WTC11 (cell line): ENCODE data around the gene DEXI. TPM values are rescaled to one million over a fixed set of nuclear protein-coding genes. Genes with fewer than 3 reads are reported as not detected.

Source experiments
- ATAC-seq: fragments of 200-7000 bp; cut with Tn5 transposase; 2 replicates; pipeline ENCODE4 v1.10.0; 2021; ENCODE audit warnings: mild to moderate bottlenecking, moderate library complexity
- CTCF ChIA-PET: fragments of 300-600 bp; sonication (Branson Sonifier 250); formaldehyde crosslinking; loops from one replicate; lab custom pipeline; 2021; ENCODE audit warnings: antibody characterized with exemption; lab: Charles Lee
- POLR2A ChIA-PET: fragments of 350-600 bp; sonication (Branson Sonifier 250); formaldehyde crosslinking; loops from one replicate; lab custom pipeline; 2021; ENCODE audit warnings: antibody characterized with exemption; lab: Charles Lee
- DNase-seq: peaks from one replicate; pipeline ENCODE4 v3.0.0; 2021; ENCODE audit warnings: low spot score
- H3K27ac Mint-ChIP-seq: 2 replicates; pipeline ENCODE4 v1.8.0; 2021; ENCODE audit warnings: mixed read lengths
- H3K27me3 Mint-ChIP-seq: 2 replicates; pipeline ENCODE4 v1.8.0; 2021; ENCODE audit warnings: low read depth, mild to moderate bottlenecking, moderate library complexity, mixed read lengths
- H3K36me3 Mint-ChIP-seq: 2 replicates; pipeline ENCODE4 v1.8.0; 2021; ENCODE audit warnings: mixed read lengths
- H3K4me1 Mint-ChIP-seq: 2 replicates; pipeline ENCODE4 v1.8.0; 2022; ENCODE audit warnings: mixed read lengths
- H3K4me3 Mint-ChIP-seq: 2 replicates; pipeline ENCODE4 v1.8.0; 2021; ENCODE audit warnings: mild to moderate bottlenecking, moderate library complexity, mixed read lengths
- H3K9me3 Mint-ChIP-seq: 2 replicates; pipeline ENCODE4 v1.8.0; 2021; ENCODE audit warnings: mixed read lengths
- EMX1 ChIP-seq: fragments of 250-450 bp; sonication (Bioruptor Pico); IDR thresholded peaks from 2 replicates; pipeline ENCODE4 v1.8.0; 2021; ENCODE audit warnings: mild to moderate bottlenecking
- GABPB1 ChIP-seq: sonication (generic); formaldehyde crosslinking; IDR thresholded peaks from 2 replicates; pipeline ENCODE4 v1.8.1; 2023; ENCODE audit warnings: mild to moderate bottlenecking, missing genetic modification reagents
- GTF2I ChIP-seq: fragments of 250-450 bp; sonication (Bioruptor Pico); conservative IDR thresholded peaks from 2 replicates; pipeline ENCODE4 v1.4.0; 2021; ENCODE audit warnings: mild to moderate bottlenecking
- HMGA2 ChIP-seq: fragments of 250-450 bp; sonication (Bioruptor Pico); IDR thresholded peaks from 2 replicates; pipeline ENCODE4 v1.4.0; 2021; ENCODE audit warnings: mild to moderate bottlenecking, moderate library complexity
- JUN ChIP-seq: sonication (generic); formaldehyde crosslinking; IDR thresholded peaks from 2 replicates; pipeline ENCODE4 v1.8.0; 2023; ENCODE audit warnings: mild to moderate bottlenecking, missing genetic modification reagents
- KAT7 ChIP-seq: sonication (generic); formaldehyde crosslinking; IDR thresholded peaks from 2 replicates; pipeline ENCODE4 v1.8.1; 2023; ENCODE audit warnings: missing genetic modification reagents, mild to moderate bottlenecking, borderline replicate concordance
- MYBL2 ChIP-seq: sonication (generic); formaldehyde crosslinking; IDR thresholded peaks from 2 replicates; pipeline ENCODE4 v1.8.1; 2023; ENCODE audit warnings: mild to moderate bottlenecking, moderate library complexity, missing genetic modification reagents
- NR2C2 ChIP-seq: sonication (generic); formaldehyde crosslinking; IDR thresholded peaks from 2 replicates; pipeline ENCODE4 v1.8.0; 2022; ENCODE audit warnings: mild to moderate bottlenecking, missing genetic modification reagents
- NR3C1 ChIP-seq: sonication (generic); formaldehyde crosslinking; conservative IDR thresholded peaks from 2 replicates; pipeline ENCODE4 v1.8.1; 2023; ENCODE audit warnings: low read depth, mild to moderate bottlenecking, missing genetic modification reagents
- TEAD1 ChIP-seq: sonication (generic); formaldehyde crosslinking; IDR thresholded peaks from 2 replicates; pipeline ENCODE4 v1.8.0; 2022; ENCODE audit warnings: mild to moderate bottlenecking, missing genetic modification reagents
- ZBTB21 ChIP-seq: sonication (generic); formaldehyde crosslinking; IDR thresholded peaks from 2 replicates; pipeline ENCODE4 v1.8.1; 2023; ENCODE audit warnings: mild to moderate bottlenecking, missing genetic modification reagents, borderline replicate concordance
- ZNF121 ChIP-seq: sonication (generic); formaldehyde crosslinking; IDR thresholded peaks from 2 replicates; pipeline ENCODE4 v1.8.0; 2023; ENCODE audit warnings: missing genetic modification reagents
- ZNF396 ChIP-seq: fragments of 250-450 bp; sonication (Bioruptor Pico); IDR thresholded peaks from 2 replicates; pipeline ENCODE4 v1.8.0; 2021; ENCODE audit warnings: mild to moderate bottlenecking, moderate library complexity, borderline replicate concordance
- ZNF423 ChIP-seq: fragments of 250-450 bp; sonication (Bioruptor Pico); IDR thresholded peaks from 2 replicates; pipeline ENCODE4 v2.1.2; 2022; ENCODE audit warnings: mild to moderate bottlenecking, moderate library complexity
- total RNA-seq: library from RNA; stranded (reverse); gene quantifications from 3 replicates; pipeline ENCODE4 v1.2.3, GENCODE V29; 2021
- TF ChIP-seq, protein P1 (sequence below): fragments of 200-600 bp; IDR thresholded peaks from 2 replicates; pipeline ENCODE4 v1.8.0; 2022; ENCODE audit warnings: antibody characterized with exemption
- TF ChIP-seq, protein P2 (sequence below): sonication (generic); formaldehyde crosslinking; IDR thresholded peaks from 2 replicates; pipeline ENCODE4 v1.8.1; 2023; ENCODE audit warnings: mild to moderate bottlenecking, missing genetic modification reagents
- TF ChIP-seq, protein P3 (sequence below): sonication (generic); formaldehyde crosslinking; IDR thresholded peaks from 2 replicates; pipeline ENCODE4 v1.8.1; 2022; ENCODE audit warnings: mild to moderate bottlenecking, moderate library complexity, missing genetic modification reagents
- TF ChIP-seq, protein P4 (sequence below): sonication (generic); formaldehyde crosslinking; IDR thresholded peaks from 2 replicates; pipeline ENCODE4 v1.8.1; 2023; ENCODE audit warnings: mild to moderate bottlenecking, missing genetic modification reagents, moderate library complexity
- TF ChIP-seq, protein P5 (sequence below): sonication (generic); formaldehyde crosslinking; IDR thresholded peaks from 2 replicates; pipeline ENCODE4 v1.8.1; 2023; ENCODE audit warnings: mild to moderate bottlenecking, missing genetic modification reagents, moderate library complexity
- TF ChIP-seq, protein P6 (sequence below): sonication (generic); formaldehyde crosslinking; conservative IDR thresholded peaks from 2 replicates; pipeline ENCODE4 v1.8.1; 2022; ENCODE audit warnings: mild to moderate bottlenecking, missing genetic modification reagents
- TF ChIP-seq, protein P7 (sequence below): sonication (generic); formaldehyde crosslinking; IDR thresholded peaks from 2 replicates; pipeline ENCODE4 v1.8.0; 2023; ENCODE audit warnings: missing genetic modification reagents, mild to moderate bottlenecking, borderline replicate concordance

DEXI gene
- total RNA-seq, 1 experiment from 2014 or later, result 33.7 TPM

DNA sequence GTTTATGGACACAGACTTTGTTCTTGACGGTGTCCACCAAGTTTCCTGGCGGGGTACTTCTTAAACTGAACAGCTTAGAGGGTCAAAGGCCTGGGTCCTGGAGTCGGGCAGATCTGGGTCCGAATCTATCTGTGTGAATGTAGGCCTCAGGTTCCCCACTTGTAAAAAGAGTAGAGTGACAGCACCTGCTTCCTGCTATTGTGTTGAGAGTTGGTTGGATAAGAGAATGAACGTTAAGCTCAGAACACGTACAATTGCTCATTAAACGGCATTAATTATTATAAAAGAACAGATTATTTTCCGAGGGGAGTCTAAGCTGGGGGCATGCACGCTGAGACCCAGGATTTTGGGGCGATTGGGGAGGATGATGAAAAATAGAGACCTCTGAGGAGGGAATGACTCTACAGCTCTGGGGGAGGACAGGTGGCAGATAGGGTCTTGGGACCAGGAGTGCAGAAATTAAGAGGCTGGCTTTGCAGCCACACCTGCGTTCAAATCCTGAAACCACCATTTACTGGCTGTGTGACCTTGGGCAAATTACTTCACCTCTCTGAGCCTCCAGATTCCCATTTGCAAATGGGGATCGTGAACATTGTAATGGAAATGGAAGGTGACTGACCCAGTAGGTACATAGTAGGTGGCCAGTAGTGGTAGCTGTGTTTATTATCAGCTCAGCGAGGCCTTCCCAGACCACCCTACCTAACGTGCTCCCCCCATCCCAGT, 3.0 kb upstream of the DEXI start (continued):
- TF ChIP-seq NR3C1, result no peak
- TF ChIP-seq, protein P1, sequence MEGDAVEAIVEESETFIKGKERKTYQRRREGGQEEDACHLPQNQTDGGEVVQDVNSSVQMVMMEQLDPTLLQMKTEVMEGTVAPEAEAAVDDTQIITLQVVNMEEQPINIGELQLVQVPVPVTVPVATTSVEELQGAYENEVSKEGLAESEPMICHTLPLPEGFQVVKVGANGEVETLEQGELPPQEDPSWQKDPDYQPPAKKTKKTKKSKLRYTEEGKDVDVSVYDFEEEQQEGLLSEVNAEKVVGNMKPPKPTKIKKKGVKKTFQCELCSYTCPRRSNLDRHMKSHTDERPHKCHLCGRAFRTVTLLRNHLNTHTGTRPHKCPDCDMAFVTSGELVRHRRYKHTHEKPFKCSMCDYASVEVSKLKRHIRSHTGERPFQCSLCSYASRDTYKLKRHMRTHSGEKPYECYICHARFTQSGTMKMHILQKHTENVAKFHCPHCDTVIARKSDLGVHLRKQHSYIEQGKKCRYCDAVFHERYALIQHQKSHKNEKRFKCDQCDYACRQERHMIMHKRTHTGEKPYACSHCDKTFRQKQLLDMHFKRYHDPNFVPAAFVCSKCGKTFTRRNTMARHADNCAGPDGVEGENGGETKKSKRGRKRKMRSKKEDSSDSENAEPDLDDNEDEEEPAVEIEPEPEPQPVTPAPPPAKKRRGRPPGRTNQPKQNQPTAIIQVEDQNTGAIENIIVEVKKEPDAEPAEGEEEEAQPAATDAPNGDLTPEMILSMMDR, result no peak
- TF ChIP-seq, protein P2, sequence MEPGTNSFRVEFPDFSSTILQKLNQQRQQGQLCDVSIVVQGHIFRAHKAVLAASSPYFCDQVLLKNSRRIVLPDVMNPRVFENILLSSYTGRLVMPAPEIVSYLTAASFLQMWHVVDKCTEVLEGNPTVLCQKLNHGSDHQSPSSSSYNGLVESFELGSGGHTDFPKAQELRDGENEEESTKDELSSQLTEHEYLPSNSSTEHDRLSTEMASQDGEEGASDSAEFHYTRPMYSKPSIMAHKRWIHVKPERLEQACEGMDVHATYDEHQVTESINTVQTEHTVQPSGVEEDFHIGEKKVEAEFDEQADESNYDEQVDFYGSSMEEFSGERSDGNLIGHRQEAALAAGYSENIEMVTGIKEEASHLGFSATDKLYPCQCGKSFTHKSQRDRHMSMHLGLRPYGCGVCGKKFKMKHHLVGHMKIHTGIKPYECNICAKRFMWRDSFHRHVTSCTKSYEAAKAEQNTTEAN (CRISPR knock-in tag), result no peak

DNA sequence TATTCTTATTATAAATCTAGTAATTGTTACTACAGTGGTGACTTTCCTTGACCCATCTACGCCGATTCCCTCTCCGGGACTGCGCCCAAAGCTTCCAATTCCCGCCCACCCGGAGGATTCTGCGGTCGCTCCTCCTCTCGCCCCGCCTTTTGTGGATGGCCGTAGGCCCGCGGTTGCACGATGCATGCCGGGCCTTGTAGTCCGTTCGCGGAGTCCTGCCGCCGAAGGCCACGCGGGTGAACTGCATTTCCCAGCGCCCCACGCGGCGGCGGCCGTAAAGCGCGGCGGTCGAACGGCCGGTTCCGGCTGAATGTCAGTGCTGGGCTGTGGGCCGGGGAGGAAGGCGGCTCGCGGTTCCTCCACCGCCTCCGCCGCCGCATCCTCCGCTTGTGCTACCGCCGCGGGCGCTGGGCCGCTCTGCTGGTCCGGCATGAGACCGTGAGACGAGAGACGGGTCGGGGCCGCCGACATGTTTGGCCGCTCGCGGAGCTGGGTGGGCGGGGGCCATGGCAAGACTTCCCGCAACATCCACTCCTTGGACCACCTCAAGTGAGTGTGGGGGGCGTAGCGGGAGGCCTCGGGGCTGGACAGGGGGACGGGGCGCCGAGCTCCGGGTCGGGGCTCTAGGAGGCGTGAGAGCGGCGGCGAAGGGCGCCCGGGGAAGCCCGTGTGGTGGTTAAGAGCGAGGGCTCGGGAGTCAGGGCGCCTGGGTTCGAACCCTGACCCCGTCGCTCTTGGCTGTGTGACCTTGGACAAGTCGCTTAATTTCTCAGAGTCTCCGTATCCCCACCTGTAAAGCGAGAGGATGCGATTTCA, 2.2 kb upstream of the DEXI start, which contains the start of gene CLEC16A:
Gene CLEC16A, plus strand, starts transcription at position 316 of the 816 bp plus-strand sequence. Its CDS starts 154 bp downstream, at position 470.
- DNase-seq (peak; percentile 98), ATAC-seq (peak; percentile 83)
- CTCF ChIA-PET, result interaction anchor here (0.6 to 2.0 kb wide), 4 partner anchors 10 to 441 kb away, joined by 3 to 8 read pairs (median 5); no protein-coding TSS in a partner anchor
- peak within 1 kb of the TSS; percentile 83 for H3K4me3 Mint-ChIP-seq
- no peak within 1 kb of the TSS for H3K27ac Mint-ChIP-seq
- peaks cover 3% of the 10 kb centered on the region; the same call in 1 of the 2 replicates for H3K27me3 Mint-ChIP-seq
- H3K36me3 Mint-ChIP-seq, result peaks cover 3% of the 10 kb centered on the region; the same call in 1 of the 2 replicates
- no peaks in the 10 kb centered on the region for H3K9me3 Mint-ChIP-seq
- POLR2A ChIA-PET, result no interaction called here
- H3K4me1 Mint-ChIP-seq, result peaks cover 60% of the 10 kb centered on the region
- peak; percentile 48; the same call in 1 of the 2 replicates for TF ChIP-seq TEAD1
- TF ChIP-seq ZBTB21, result no peak
- peak; percentile 95 for TF ChIP-seq GABPB1 (CRISPR knock-in tag)
- no peak for TF ChIP-seq NR2C2 (CRISPR knock-in tag)
- 0 out of 2 replicates have a peak, but pooled peaks have one; percentile 24 for TF ChIP-seq MYBL2 (CRISPR knock-in tag)
- TF ChIP-seq KAT7, result no peak
- TF ChIP-seq ZNF423, result no peak
- TF ChIP-seq, protein P3, sequence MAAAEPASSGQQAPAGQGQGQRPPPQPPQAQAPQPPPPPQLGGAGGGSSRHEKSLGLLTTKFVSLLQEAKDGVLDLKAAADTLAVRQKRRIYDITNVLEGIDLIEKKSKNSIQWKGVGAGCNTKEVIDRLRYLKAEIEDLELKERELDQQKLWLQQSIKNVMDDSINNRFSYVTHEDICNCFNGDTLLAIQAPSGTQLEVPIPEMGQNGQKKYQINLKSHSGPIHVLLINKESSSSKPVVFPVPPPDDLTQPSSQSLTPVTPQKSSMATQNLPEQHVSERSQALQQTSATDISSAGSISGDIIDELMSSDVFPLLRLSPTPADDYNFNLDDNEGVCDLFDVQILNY, result peak; percentile 95
- no peak for TF ChIP-seq EMX1 (CRISPR knock-in tag)
- TF ChIP-seq GTF2I (CRISPR knock-in tag), result no peak
- no peak for TF ChIP-seq ZNF396 (CRISPR knock-in tag)
- TF ChIP-seq, protein P4, sequence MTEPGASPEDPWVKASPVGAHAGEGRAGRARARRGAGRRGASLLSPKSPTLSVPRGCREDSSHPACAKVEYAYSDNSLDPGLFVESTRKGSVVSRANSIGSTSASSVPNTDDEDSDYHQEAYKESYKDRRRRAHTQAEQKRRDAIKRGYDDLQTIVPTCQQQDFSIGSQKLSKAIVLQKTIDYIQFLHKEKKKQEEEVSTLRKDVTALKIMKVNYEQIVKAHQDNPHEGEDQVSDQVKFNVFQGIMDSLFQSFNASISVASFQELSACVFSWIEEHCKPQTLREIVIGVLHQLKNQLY (CRISPR knock-in tag), result no peak
- no peak for TF ChIP-seq ZNF121 (CRISPR knock-in tag)
- no peak for TF ChIP-seq HMGA2
- TF ChIP-seq JUN (CRISPR knock-in tag), result no peak
- TF ChIP-seq, protein P5, sequence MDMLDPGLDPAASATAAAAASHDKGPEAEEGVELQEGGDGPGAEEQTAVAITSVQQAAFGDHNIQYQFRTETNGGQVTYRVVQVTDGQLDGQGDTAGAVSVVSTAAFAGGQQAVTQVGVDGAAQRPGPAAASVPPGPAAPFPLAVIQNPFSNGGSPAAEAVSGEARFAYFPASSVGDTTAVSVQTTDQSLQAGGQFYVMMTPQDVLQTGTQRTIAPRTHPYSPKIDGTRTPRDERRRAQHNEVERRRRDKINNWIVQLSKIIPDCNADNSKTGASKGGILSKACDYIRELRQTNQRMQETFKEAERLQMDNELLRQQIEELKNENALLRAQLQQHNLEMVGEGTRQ (CRISPR knock-in tag), result peak; percentile 51
- TF ChIP-seq, protein P6, sequence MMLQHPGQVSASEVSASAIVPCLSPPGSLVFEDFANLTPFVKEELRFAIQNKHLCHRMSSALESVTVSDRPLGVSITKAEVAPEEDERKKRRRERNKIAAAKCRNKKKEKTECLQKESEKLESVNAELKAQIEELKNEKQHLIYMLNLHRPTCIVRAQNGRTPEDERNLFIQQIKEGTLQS, result no peak
- TF ChIP-seq, protein P7, sequence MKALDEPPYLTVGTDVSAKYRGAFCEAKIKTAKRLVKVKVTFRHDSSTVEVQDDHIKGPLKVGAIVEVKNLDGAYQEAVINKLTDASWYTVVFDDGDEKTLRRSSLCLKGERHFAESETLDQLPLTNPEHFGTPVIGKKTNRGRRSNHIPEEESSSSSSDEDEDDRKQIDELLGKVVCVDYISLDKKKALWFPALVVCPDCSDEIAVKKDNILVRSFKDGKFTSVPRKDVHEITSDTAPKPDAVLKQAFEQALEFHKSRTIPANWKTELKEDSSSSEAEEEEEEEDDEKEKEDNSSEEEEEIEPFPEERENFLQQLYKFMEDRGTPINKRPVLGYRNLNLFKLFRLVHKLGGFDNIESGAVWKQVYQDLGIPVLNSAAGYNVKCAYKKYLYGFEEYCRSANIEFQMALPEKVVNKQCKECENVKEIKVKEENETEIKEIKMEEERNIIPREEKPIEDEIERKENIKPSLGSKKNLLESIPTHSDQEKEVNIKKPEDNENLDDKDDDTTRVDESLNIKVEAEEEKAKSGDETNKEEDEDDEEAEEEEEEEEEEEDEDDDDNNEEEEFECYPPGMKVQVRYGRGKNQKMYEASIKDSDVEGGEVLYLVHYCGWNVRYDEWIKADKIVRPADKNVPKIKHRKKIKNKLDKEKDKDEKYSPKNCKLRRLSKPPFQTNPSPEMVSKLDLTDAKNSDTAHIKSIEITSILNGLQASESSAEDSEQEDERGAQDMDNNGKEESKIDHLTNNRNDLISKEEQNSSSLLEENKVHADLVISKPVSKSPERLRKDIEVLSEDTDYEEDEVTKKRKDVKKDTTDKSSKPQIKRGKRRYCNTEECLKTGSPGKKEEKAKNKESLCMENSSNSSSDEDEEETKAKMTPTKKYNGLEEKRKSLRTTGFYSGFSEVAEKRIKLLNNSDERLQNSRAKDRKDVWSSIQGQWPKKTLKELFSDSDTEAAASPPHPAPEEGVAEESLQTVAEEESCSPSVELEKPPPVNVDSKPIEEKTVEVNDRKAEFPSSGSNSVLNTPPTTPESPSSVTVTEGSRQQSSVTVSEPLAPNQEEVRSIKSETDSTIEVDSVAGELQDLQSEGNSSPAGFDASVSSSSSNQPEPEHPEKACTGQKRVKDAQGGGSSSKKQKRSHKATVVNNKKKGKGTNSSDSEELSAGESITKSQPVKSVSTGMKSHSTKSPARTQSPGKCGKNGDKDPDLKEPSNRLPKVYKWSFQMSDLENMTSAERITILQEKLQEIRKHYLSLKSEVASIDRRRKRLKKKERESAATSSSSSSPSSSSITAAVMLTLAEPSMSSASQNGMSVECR (CRISPR knock-in tag), result no peak; the same call in 1 of the 2 replicates
